IPS-18c (cell line): ENCODE measurements around the gene CPLX4.
"Not testable (repeated sequence)": the region's sequence is repeated elsewhere in the genome, so short reads cannot be mapped to it uniquely, and the experiment has no call there.

Experiments used
- H3K4me3 ChIP-seq: 2 replicates; pipeline ENCODE4 v1.7.0; 2013; ENCODE audit warnings: low read depth, mild to moderate bottlenecking, low read length, moderate library complexity; ENCODE audit not compliant: insufficient read depth
- H3K9me3 ChIP-seq: one replicate; pipeline ENCODE4 v1.6.1; 2013; ENCODE audit warnings: mild to moderate bottlenecking, low read length, moderate library complexity; ENCODE audit not compliant: control insufficient read depth, insufficient read depth

CPLX4 gene

GRCh38 chr18:59265246-59265973 is 53.0 kb downstream of the CPLX4 start:
- Histone ChIP-seq H3K9me3 (no peaks in the 10 kb centered on the region), H3K4me3 (peak overlapping the region; percentile 56)

- Histone ChIP-seq H3K9me3 (no peaks in the 10 kb centered on the region), H3K4me3 (peak overlapping the region; percentile 56; the same call in 1 of the 2 replicates)
Observed at GRCh38 chr18:59264651-59265245, 53.7 kb downstream of the CPLX4 start.

DNA sequence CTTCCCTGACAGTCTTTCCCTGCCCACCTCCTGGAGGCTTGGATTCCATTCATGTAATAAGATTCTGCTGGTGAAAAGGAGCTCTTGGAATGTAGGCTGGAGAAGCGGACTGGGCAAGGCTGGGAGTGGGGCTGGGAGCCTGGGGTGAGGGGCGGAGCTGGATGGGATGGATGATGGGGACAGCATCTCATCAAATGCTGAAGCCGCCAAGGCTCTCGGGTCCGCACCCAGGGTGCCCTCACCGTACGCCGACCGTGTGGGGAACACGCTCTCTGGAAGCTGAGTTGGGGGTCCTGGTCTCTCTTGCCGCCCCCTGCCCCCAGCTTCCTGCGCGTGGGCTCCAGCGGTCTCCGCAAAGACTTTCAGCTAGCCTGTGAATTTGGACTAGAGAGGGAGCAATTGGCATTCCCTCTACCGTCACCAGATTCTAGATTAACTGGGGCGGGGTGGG is 54.3 kb downstream of the CPLX4 start:
- Histone ChIP-seq H3K9me3 (no peaks in the 10 kb centered on the region), H3K4me3 (peak overlapping the region; percentile 6; the same call in 1 of the 2 replicates)

DNA sequence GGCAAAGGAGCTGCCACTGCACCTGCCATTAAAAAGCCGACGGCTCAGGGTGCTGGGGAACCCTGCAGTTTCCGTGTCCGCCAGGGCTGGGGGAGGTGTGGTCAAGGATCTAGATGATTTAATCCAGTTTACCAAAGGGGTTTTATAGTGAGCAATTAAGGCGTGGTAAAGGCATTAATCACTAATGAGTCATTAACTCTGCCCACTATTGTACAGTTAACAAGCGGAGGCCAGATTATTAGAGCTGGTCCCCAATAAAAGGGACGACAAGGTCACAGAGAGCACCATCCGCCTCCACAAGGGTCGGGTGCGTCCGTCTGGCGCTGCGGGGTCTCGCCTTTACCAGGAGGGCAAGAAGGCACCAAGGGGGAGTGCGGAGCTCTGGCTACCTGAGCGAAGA is 54.8 kb downstream of the CPLX4 start:
- Histone ChIP-seq H3K9me3 (no peaks in the 10 kb centered on the region), H3K4me3 (no peak overlapping the region)

GRCh38 chr18:59262243-59262642 is 56.2 kb downstream of the CPLX4 start:
- H3K9me3 ChIP-seq, H3K4me3 ChIP-seq: not testable (repeated sequence)

GRCh38 chr18:59261842-59262241 is 56.6 kb downstream of the CPLX4 start:
- H3K9me3 ChIP-seq, H3K4me3 ChIP-seq: not testable (repeated sequence)

DNA sequence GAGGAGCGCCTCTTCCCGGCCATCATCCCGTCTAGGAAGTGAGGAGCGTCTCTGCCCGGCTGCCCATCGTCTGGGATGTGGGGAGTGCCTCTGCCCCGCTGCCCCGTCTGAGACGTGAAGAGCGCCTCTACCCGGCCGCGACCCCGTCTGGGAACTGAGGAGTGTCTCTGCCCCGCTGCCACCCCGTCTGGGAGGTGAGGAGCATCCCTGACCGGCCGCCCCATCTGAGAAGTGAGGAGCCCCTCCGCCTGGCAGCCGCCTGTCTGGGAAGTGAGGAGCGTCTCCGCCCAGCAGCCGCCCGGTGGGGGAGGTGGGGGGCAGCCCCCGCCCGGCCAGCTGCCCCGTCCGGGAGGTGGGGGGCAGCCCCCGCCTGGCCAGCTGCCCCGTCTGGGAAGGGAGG is 63.0 kb downstream of the CPLX4 start:
- not testable (repeated sequence) for H3K9me3 ChIP-seq, H3K4me3 ChIP-seq

DNA sequence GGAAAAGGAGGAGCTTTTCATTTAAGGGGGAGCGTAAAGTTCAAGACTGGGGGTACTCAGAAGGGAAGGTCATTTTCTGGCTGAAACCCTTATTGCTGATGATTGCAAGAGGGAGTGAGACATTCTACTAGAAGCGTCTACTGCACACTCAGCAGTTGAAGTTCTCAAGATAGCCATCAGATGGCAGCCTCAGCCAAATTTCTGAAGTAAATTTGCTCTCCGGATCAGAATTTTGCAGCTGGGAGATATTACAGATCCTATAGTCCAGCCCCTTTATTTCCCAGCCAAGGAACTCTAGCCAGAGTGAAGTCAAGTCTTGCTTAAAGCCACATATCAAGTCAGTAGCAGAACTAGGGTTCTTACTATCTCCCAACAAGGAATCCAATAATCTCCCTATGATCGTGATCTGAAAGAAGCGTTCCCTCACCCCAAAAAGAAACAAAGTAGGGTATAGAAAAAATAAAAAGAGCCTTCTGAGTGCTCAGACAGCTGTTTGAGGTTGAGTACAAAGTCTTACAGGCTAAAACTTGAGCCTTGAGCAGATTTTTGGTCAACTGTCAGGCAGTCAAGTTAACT is 69.2 kb downstream of the CPLX4 start:
- H3K9me3 ChIP-seq = peaks cover under 1% of the 10 kb centered on the region
- no peak overlapping the region for H3K4me3 ChIP-seq

- H3K4me3 ChIP-seq = no peak overlapping the region
- no peaks in the 10 kb centered on the region for H3K9me3 ChIP-seq
Observed at GRCh38 chr18:59246796-59247195, 71.7 kb downstream of the CPLX4 start.
